Psoas muscle (tissue), 8 donors: ENCODE results near the gene CACTIN. TPM values are rescaled to one million over a fixed set of nuclear protein-coding genes. Genes with fewer than 3 reads are reported as not detected.
A peak's percentile ranks its signal among the peaks of the same experiment; 100 is the strongest.

Experiments used
- ATAC-seq, 4 donors: fragments of 200-7000 bp; cut with Tn5 transposase; one replicate each; pipeline ENCODE4 v1.9.1; 2020; ENCODE audit warnings: moderate library complexity in 3 of 4, mild to moderate bottlenecking in 2 of 4
- DNase-seq, 2 donors: peaks; one replicate each; pipeline ENCODE4 v3.0.0-alpha.2; 2020
- H3K27ac ChIP-seq: fragments of 200-600 bp; one replicate; pipeline ENCODE4 v1.8.0; 2022
- H3K27me3 ChIP-seq, 3 donors: fragments of 200-600 bp in 1 of 3; one replicate each; pipeline versions ENCODE4 v1.6.1 to v1.8.0; 2013 to 2022; ENCODE audit warnings: low read length in 2 of 3, mild to moderate bottlenecking in 2 of 3, moderate library complexity in 1 of 3; ENCODE audit not compliant: insufficient read depth in 3 of 3
- H3K36me3 ChIP-seq, 2 donors: fragments of 200-600 bp in 1 of 2; one replicate each; pipeline versions ENCODE4 v1.6.1 to v1.8.0; 2013 to 2022; ENCODE audit warnings: low read depth in 1 of 2, mild to moderate bottlenecking in 1 of 2, moderate library complexity in 1 of 2; ENCODE audit not compliant: insufficient read depth in 1 of 2
- H3K4me1 ChIP-seq: fragments of 200-600 bp; one replicate; pipeline ENCODE4 v1.8.0; 2022
- H3K4me3 ChIP-seq: fragments of 200-600 bp; one replicate; pipeline ENCODE4 v1.8.0; 2022; ENCODE audit warnings: mild to moderate bottlenecking
- H3K9me3 ChIP-seq: fragments of 200-600 bp; one replicate; pipeline ENCODE4 v1.8.0; 2022
- WGBS, 3 donors: extraction: QIAGEN DNeasy Blood & Tissue Kit; methylation state at CpG; one replicate each; pipeline versions ENCODE4 v1.1.6 to v1.1.7; 2013; 5-methylcytosine and 5-hydroxymethylcytosine counted together
- intact Hi-C, 2 donors: fragments of 100-400 bp; cut with DNase I; formaldehyde crosslinking; loops; one replicate each; pipeline versions ENCODE4 v1.11.0 to v1.14.2; 2022
- polyA plus RNA-seq, 3 donors: library from polyadenylated mRNA; stranded (reverse); fragments of 200-250 nt; gene quantifications; one replicate each; pipeline ENCODE4 v1.2.3, GENCODE V29; 2013
- total RNA-seq, 4 donors: library from RNA; stranded (reverse); fragmentation: NEBNext Ultra II Directional in 2 of 4; extraction: Animal tissue kit (Norgen Biotek cat#: 25700) in 2 of 4; gene quantifications; one replicate each; pipeline versions ENCODE4 v1.2.1 to v1.2.4, GENCODE V29; 2021 to 2023
- TF ChIP-seq, protein P1 (sequence below): fragments of 200-600 bp; IDR thresholded peaks from one replicate; pipeline ENCODE4 v1.8.0; 2022; ENCODE audit warnings: antibody characterized with exemption
- donor health status: healthy with polysubstance abuse.
- donor health status: DM: no; HTN: no; CAD: no; lungs with moderate emphysema.
- donor health status: Bipolar disorder and iron deficiency.
- donor health status: healthy.
- donor health status: DM: yes; HTN: yes; CAD: no.
- donor health status: DM: no; HTN: no; CAD: no.
- donor health status: DM: no; HTN: no; CAD: no.
- donor health status: DM: yes; HTN: yes; CAD: no.

The CACTIN gene
- total and polyA plus RNA-seq, 7 donors, result 11.8 to 21.4 (median 16.3) TPM

DNA sequence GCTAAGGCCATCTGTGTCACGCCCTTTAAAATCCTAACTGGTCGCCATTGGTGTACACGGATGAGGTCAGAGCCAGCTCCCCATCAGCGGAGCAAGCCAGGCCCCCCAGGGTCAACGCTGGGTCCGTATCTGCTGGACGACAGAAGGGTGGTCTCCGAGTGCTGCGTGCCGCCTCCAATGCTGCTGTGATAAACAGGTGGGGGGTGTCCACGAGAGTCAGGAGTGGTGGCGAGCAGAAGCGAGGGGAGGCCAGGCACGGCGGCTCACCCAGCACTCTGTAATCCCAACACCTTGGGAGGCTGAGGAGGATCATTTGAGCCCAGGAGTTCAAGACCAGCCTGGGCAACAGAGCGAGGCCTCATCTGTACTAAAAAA, 30.8 kb upstream of the CACTIN start:
- TF ChIP-seq, protein P1, sequence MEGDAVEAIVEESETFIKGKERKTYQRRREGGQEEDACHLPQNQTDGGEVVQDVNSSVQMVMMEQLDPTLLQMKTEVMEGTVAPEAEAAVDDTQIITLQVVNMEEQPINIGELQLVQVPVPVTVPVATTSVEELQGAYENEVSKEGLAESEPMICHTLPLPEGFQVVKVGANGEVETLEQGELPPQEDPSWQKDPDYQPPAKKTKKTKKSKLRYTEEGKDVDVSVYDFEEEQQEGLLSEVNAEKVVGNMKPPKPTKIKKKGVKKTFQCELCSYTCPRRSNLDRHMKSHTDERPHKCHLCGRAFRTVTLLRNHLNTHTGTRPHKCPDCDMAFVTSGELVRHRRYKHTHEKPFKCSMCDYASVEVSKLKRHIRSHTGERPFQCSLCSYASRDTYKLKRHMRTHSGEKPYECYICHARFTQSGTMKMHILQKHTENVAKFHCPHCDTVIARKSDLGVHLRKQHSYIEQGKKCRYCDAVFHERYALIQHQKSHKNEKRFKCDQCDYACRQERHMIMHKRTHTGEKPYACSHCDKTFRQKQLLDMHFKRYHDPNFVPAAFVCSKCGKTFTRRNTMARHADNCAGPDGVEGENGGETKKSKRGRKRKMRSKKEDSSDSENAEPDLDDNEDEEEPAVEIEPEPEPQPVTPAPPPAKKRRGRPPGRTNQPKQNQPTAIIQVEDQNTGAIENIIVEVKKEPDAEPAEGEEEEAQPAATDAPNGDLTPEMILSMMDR, result no peak
- Histone ChIP-seq H3K9me3 (no peaks in the 10 kb centered on the region), H3K4me3 (no peak overlapping the region), H3K27ac (no peak overlapping the region), H3K27me3 (no peaks in the 10 kb centered on the region), H3K4me1 (no peaks in the 10 kb centered on the region), H3K36me3 (peaks cover 0 to 69% of the 10 kb centered on the region in 2 donors)
- ATAC-seq, result no peak
- WGBS, 3 donors, result 93 to 99% (median 98%) methylated on average over 16 of the region's 16 CpGs
- intact Hi-C loops, result no loop called here
- no peak for DNase-seq

DNA sequence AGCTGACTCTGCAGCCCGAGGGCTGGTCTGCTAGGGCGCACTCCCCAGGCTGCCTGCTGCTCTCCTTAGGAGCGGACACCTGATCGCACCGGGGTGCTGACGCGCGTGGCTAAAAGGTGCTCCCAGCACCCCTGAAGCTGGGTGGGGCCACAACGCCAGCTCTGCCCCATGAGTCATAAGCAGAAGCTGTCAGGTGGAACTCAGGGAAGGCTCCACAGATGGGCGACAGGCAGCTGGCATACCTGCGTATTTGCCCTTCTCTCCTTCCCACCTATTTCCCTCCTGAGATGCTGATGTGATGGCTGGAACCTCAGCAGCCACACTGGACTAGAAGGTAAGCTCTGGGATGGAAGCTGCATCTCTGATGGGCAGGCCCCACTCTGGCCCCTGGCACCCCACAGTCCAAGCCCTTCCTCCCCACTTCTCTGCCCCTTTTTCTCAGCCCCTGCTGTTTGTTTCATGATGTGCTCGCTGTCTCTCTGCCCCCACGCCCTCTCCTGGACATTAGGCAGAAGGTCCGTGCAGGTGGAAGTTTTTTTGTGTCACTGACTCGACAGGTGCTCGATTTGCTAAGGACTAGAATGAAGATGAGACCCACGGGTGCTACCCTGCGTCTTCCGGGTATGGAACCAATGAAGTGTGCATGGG, 30.3 kb upstream of the CACTIN start:
- H3K4me1 ChIP-seq, result no peaks in the 10 kb centered on the region
- WGBS, 3 donors, result 96 to 97% (median 97%) methylated on average over 19 of the region's 19 CpGs

DNA sequence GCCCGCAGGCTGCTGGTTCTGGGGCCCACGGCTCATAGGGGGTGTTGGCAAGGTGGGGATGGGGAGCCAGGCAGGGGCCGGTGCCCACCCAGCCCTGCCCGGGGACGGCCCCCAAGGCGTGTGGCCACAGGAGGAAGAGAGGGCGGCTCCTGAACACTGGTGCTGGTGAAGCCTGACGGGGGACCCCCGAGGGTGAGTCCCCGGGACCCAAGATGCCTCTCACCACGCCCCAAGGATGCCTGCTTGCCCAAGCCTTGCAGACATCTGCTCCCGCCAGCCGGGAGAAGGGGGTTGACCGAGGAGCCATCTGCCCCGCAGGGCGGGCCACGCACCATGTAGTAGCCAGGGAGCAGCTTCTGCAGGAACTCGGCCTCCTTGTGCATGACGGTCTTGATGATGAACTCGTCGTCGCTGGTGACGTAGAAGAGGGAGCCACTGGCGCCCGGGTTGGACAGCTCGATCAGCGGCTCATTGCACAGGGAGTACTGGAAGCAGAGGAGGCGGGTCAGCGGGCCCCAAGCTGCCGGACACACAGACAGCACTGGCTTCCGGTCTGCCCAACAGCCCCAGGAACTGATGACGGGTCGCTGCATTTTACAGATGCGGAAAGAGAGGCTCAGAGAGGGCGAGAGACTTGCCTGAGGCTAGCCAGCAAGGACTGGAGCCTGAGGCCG, 29.6 kb upstream of the CACTIN start:
- H3K9me3 ChIP-seq, result no peaks in the 10 kb centered on the region
- whole genome bisulfite sequencing, 3 donors, result 74 to 80% (median 78%) methylated on average over 32 to 36 of the region's 36 CpGs
- no peaks in the 10 kb centered on the region for H3K27me3 ChIP-seq
- peaks cover 0 to 71% of the 10 kb centered on the region in 2 donors for H3K36me3 ChIP-seq
- no peak overlapping the region for H3K27ac ChIP-seq
- DNase-seq, result no peak
- no peak overlapping the region for H3K4me3 ChIP-seq
- ATAC-seq, result no peak
- no peaks in the 10 kb centered on the region for H3K4me1 ChIP-seq
- TF ChIP-seq, protein P1, result no peak
- intact Hi-C loops, result no loop called here

More for the DNA sequence above, 30.3 kb upstream of the CACTIN start:
- no peaks in the 10 kb centered on the region for H3K9me3 ChIP-seq
- no peak for DNase-seq
- intact Hi-C loops, result no loop called here
- no peaks in the 10 kb centered on the region for H3K27me3 ChIP-seq
- no peak overlapping the region for H3K27ac ChIP-seq
- TF ChIP-seq, protein P1, result no peak
- ATAC-seq, result no peak
- no peak overlapping the region for H3K4me3 ChIP-seq
- peaks cover 0 to 71% of the 10 kb centered on the region in 2 donors for H3K36me3 ChIP-seq

DNA sequence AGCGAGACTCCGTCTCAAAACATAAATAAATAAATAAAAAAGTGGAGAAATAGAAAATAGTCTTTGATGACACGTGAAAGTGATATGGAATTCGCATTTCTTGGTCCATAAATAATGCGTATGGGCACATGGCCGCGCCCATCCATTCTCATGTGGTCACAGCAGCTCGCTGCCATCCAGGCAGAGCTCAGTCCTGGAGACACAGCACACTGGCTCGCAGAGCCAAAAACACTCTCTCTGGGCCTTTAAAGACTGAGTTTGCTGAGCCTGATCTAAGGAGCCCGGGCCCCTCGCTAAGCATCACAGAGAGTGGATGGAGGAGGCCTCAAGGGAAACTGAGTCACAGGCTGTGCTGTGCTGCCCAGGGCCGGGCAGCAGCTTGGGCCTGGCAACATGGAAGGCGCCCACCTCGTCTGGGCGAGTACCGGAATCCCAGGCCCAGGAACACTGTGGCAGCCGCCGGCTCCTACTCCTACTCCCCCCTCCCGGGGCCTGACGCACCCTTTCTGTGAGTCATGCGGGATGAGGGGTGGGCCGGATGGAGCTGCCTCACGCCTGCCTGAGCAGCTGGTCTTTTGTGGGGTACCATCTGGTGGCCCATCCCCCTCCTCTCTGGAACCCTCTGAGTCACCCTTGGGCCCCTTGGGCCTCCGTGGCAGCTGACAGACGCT, 28.9 kb upstream of the CACTIN start:
- peak in 1 of 4 donors; percentile 12 for ATAC-seq
- intact Hi-C loops, result no loop called here
- Histone ChIP-seq H3K4me3 (no peak overlapping the region), H3K9me3 (no peaks in the 10 kb centered on the region), H3K27me3 (no peaks in the 10 kb centered on the region), H3K4me1 (peaks cover 1% of the 10 kb centered on the region), H3K27ac (no peak overlapping the region), H3K36me3 (peaks cover 0 to 68% of the 10 kb centered on the region in 2 donors)
- WGBS, 3 donors, result 74 to 78% (median 76%) methylated on average over 25 of the region's 25 CpGs
- TF ChIP-seq, protein P1, result no peak
- DNase-seq, result peak in 1 of 2 donors; percentile 55
